Vagina (tissue), 2 donors: ENCODE results near the gene NFIA. TPM values are rescaled to one million over a fixed set of nuclear protein-coding genes. Genes with fewer than 3 reads are reported as not detected.

Experiments used
- DNase-seq, 2 donors: peaks; one replicate each; pipeline ENCODE4 v3.0.0-alpha.2; 2017; ENCODE audit errors: extremely low spot score in 2 of 2
- H3K27ac ChIP-seq: fragments of 200-600 bp; sonication (generic); one replicate; pipeline ENCODE4 v1.5.1; 2019
- H3K27me3 ChIP-seq: fragments of 200-600 bp; sonication (generic); one replicate; pipeline ENCODE4 v1.5.1; 2019
- H3K36me3 ChIP-seq, 2 donors: fragments of 200-600 bp; sonication (generic); one replicate each; pipeline ENCODE4 v1.5.1; 2017 to 2019
- H3K4me1 ChIP-seq: fragments of 200-600 bp; sonication (generic); one replicate; pipeline ENCODE4 v1.5.1; 2019
- H3K4me3 ChIP-seq, 2 donors: fragments of 200-600 bp; sonication (generic); 1 replicate in 1 of 2; 2 replicates in 1 of 2; pipeline ENCODE4 v1.5.1; 2016 to 2019
- H3K9me3 ChIP-seq: fragments of 200-600 bp; sonication (generic); one replicate; pipeline ENCODE4 v1.5.1; 2019
- POLR2A ChIP-seq, 2 donors: fragments of 450-650 bp; IDR thresholded peaks; one replicate each; pipeline ENCODE4 v1.6.1; 2017; ENCODE audit warnings: antibody characterized with exemption in 2 of 2, mild to moderate bottlenecking in 2 of 2, moderate library complexity in 2 of 2
- POLR2AphosphoS5 ChIP-seq, 2 donors: sonication (generic); formaldehyde crosslinking; IDR thresholded peaks; one replicate each; pipeline ENCODE4 v1.9.0; 2017; ENCODE audit warnings: antibody characterized with exemption in 2 of 2, mild to moderate bottlenecking in 2 of 2, low read depth in 1 of 2; ENCODE audit not compliant: insufficient read depth in 1 of 2
- intact Hi-C: fragments of 100-400 bp; cut with DNase I; formaldehyde crosslinking; loops from one replicate; pipeline ENCODE4 v1.15.1; 2023
- total RNA-seq: library from RNA; depleted of rRNA; stranded (reverse); fragments of >200 nt; gene quantifications from one replicate; pipeline ENCODE4 v1.2.3, GENCODE V29; 2016
- TF ChIP-seq, protein P1 (sequence below), 3 experiments: fragments of 450-650 bp in 2 of 3; fragments of 200-600 bp in 1 of 3; sonication (generic) in 1 of 3; IDR thresholded peaks; one replicate each; pipeline ENCODE4 v1.5.1; 2017 to 2019; ENCODE audit warnings: antibody characterized with exemption in 3 of 3, mild to moderate bottlenecking in 2 of 3, moderate library complexity in 2 of 3

The NFIA gene
- total RNA-seq, 1 donor from 2014 or later: 59.2 TPM

DNA sequence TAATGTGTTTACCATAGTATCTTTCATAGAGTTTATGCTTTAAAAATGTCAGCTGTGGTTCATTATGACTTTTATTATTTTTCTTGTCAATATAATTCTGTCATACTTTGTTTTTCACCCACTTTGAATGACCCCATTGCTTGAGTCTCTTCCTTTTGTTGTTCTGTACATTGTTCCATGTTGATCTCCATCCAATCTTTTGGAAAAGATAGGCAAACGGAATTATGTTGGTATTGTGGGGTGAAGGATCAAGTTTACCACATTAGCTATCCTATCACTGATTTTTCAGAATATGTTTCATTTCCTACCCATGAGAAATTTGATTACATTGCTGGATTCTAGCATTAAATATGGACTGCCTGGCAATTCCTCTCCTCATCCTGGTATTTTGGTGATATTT lies 196.6 kb downstream of the NFIA start:
- intact Hi-C loops: no loop called here
- Histone ChIP-seq H3K4me3 (no peak overlapping the region), H3K36me3 (no peaks in the 10 kb centered on the region), H3K9me3 (no peaks in the 10 kb centered on the region), H3K27me3 (no peaks in the 10 kb centered on the region), H3K4me1 (no peaks in the 10 kb centered on the region), H3K27ac (no peak overlapping the region)
- TF ChIP-seq POLR2A (IDR thresholded peaks at IDR 0.05): no peak
- no peak for TF ChIP-seq POLR2AphosphoS5 (IDR thresholded peaks at IDR 0.05; ENCODE audit: insufficient read depth in 1 of 2, low read depth in 1 of 2)
- TF ChIP-seq, protein P1, sequence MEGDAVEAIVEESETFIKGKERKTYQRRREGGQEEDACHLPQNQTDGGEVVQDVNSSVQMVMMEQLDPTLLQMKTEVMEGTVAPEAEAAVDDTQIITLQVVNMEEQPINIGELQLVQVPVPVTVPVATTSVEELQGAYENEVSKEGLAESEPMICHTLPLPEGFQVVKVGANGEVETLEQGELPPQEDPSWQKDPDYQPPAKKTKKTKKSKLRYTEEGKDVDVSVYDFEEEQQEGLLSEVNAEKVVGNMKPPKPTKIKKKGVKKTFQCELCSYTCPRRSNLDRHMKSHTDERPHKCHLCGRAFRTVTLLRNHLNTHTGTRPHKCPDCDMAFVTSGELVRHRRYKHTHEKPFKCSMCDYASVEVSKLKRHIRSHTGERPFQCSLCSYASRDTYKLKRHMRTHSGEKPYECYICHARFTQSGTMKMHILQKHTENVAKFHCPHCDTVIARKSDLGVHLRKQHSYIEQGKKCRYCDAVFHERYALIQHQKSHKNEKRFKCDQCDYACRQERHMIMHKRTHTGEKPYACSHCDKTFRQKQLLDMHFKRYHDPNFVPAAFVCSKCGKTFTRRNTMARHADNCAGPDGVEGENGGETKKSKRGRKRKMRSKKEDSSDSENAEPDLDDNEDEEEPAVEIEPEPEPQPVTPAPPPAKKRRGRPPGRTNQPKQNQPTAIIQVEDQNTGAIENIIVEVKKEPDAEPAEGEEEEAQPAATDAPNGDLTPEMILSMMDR (IDR thresholded peaks at IDR 0.05): no peak
- DNase-seq: no peak

DNA sequence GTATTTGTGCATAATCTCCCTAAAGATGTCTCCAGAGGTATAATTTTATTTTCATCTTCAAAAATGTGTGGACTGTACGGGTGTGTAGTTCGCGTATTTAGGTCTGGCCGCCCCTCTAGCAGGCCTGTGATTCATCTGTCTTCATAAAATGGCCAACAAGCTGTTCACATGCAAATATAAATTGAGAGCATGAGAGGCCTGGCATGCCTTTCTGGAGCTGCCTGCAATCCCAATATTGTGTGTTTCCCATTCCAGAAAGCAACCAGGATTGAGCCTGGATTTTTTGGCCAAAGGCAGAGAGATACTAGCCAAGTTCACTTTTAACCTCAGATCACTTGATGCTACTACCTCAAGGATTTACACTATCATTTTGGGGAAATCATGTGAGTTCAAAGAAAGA lies 197.2 kb downstream of the NFIA start:
- H3K4me1 ChIP-seq: no peaks in the 10 kb centered on the region
- DNase-seq: no peak
- intact Hi-C loops: no loop called here
- no peak overlapping the region for H3K4me3 ChIP-seq
- no peak for TF ChIP-seq POLR2A (IDR thresholded peaks at IDR 0.05)
- TF ChIP-seq, protein P1 (IDR thresholded peaks at IDR 0.05): no peak
- TF ChIP-seq POLR2AphosphoS5 (IDR thresholded peaks at IDR 0.05; ENCODE audit: insufficient read depth in 1 of 2, low read depth in 1 of 2): no peak
- no peak overlapping the region for H3K27ac ChIP-seq
- H3K9me3 ChIP-seq: no peaks in the 10 kb centered on the region
- no peaks in the 10 kb centered on the region for H3K27me3 ChIP-seq
- no peaks in the 10 kb centered on the region for H3K36me3 ChIP-seq

DNA sequence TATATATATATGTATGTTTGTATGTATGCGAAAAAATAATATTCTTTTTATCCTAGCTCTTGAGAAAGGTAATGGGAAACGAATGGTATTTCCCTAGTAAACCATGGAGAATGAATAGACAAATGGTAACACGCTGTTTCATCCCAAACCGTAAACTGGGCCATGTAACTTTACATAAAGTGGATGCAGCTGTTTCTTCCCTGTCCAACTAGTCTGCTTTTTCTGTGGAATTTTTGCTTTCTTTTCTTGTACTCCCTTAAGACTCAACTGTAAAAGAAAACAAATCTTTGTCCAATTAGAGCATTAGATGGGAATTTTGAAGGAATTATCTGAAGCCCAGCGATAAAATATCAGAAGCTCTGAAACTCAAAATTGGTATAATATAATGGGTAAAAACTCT lies 198.1 kb downstream of the NFIA start:
- Histone ChIP-seq H3K4me3 (no peak overlapping the region), H3K27ac (peak overlapping the region; percentile 35), H3K27me3 (no peaks in the 10 kb centered on the region), H3K36me3 (no peaks in the 10 kb centered on the region), H3K9me3 (no peaks in the 10 kb centered on the region), H3K4me1 (no peaks in the 10 kb centered on the region)
- intact Hi-C loops: no loop called here
- no peak for DNase-seq
- TF ChIP-seq, protein P1 (IDR thresholded peaks at IDR 0.05): no peak
- TF ChIP-seq POLR2AphosphoS5 (IDR thresholded peaks at IDR 0.05; ENCODE audit: insufficient read depth in 1 of 2, low read depth in 1 of 2) (no peak), POLR2A (IDR thresholded peaks at IDR 0.05) (no peak)

DNA sequence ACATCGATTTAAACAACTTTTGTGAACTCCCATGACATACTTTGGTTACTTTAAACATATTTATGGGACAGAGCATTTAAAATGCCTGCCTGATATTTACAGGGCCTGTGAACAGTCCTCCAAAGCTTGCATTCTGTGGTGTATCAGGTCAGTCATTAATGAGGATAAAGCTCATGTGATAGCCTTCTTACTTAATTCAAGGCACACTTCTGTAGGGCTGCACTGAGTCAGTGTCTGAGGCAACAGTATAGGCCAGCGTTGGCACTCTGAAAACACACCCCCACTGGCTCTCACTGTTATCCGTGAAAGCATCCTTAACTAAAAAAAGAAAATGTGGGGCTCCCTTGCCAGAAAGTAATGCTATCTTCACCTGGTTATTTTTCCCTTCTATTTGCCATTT lies 200.0 kb downstream of the NFIA start:
- no peaks in the 10 kb centered on the region for H3K4me1 ChIP-seq
- H3K27ac ChIP-seq: no peak overlapping the region
- TF ChIP-seq, protein P1 (IDR thresholded peaks at IDR 0.05): no peak
- no peak for TF ChIP-seq POLR2AphosphoS5 (IDR thresholded peaks at IDR 0.05; ENCODE audit: insufficient read depth in 1 of 2, low read depth in 1 of 2)
- TF ChIP-seq POLR2A (IDR thresholded peaks at IDR 0.05): no peak
- H3K27me3 ChIP-seq: no peaks in the 10 kb centered on the region
- intact Hi-C loops: no loop called here
- no peak for DNase-seq
- no peaks in the 10 kb centered on the region for H3K9me3 ChIP-seq
- no peaks in the 10 kb centered on the region for H3K36me3 ChIP-seq
- H3K4me3 ChIP-seq: no peak overlapping the region

DNA sequence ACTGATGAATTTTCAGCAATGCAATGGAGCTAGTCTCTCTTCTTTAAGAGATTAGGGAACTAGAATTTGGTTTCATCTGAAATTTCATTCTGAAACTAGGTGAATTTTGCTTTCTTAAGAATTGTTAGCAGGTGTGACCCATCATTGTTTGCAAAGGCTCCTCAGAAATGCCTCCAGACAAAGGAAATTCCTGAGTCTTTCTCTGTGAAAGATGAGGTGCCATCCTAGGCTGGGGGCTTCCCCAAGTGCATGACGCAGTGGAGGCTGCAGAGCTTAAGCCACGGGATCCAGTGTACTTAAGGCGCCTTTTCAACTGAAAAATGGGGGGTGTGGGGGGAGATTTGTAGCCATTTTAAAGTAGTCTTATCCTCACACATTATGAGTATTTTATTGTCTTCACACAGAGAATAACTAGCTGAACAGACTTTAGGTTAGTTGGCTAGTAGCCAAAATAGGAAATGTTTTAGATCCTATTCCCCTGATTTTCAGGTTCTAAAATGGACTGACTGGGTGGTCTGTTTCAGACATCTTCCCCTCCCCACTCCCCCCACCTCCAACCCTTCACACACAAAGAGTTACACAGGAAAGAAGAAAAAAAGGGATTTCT lies 202.0 kb downstream of the NFIA start:
- H3K9me3 ChIP-seq: no peaks in the 10 kb centered on the region
- no peaks in the 10 kb centered on the region for H3K36me3 ChIP-seq
- TF ChIP-seq POLR2A (IDR thresholded peaks at IDR 0.05) (no peak), POLR2AphosphoS5 (IDR thresholded peaks at IDR 0.05; ENCODE audit: insufficient read depth in 1 of 2, low read depth in 1 of 2) (no peak)
- TF ChIP-seq, protein P1 (IDR thresholded peaks at IDR 0.05): no peak
- no peaks in the 10 kb centered on the region for H3K27me3 ChIP-seq
- H3K27ac ChIP-seq: no peak overlapping the region
- no peak for DNase-seq
- no peak overlapping the region for H3K4me3 ChIP-seq
- intact Hi-C loops: no loop called here
- no peaks in the 10 kb centered on the region for H3K4me1 ChIP-seq
